ENCODE measurements around the gene GET3. TPM values are rescaled to one million over a fixed set of nuclear protein-coding genes. Genes with fewer than 3 reads are reported as not detected.

The GET3 gene
- total RNA-seq (2012; rRNA removed) (111 and 129 TPM in 2 replicates), polyA plus RNA-seq (2012; rRNA removed) (152 and 178 TPM in 2 replicates), Bru-seq, nascent RNA (percentile 57 among the genes with signal in this experiment), BruChase-seq, experiment 1, labeled RNA remaining after a 6-hour chase (percentile 64 among the genes with signal in this experiment), BruChase-seq, experiment 2, labeled RNA remaining after a 2-hour chase (percentile 50 among the genes with signal in this experiment)
- 132 and 168 TPM in 2 replicates for polyA plus RNA-seq (2012; cell fraction: cytosol; rRNA removed)
- polyA plus RNA-seq (2012; cell fraction: nucleus; rRNA removed; ENCODE audit: low replicate concordance), result 91.7 and 117 TPM in 2 replicates
- long read RNA-seq, transcript ASNA1-201 (7 exons, 1,280 nt), result major isoform, 42 of 47 reads
- long read RNA-seq, partial matches to known transcripts, result 4 of 47 reads
- long read RNA-seq, other reads (novel, unspliced or antisense), result 1 of 47 reads

DNA sequence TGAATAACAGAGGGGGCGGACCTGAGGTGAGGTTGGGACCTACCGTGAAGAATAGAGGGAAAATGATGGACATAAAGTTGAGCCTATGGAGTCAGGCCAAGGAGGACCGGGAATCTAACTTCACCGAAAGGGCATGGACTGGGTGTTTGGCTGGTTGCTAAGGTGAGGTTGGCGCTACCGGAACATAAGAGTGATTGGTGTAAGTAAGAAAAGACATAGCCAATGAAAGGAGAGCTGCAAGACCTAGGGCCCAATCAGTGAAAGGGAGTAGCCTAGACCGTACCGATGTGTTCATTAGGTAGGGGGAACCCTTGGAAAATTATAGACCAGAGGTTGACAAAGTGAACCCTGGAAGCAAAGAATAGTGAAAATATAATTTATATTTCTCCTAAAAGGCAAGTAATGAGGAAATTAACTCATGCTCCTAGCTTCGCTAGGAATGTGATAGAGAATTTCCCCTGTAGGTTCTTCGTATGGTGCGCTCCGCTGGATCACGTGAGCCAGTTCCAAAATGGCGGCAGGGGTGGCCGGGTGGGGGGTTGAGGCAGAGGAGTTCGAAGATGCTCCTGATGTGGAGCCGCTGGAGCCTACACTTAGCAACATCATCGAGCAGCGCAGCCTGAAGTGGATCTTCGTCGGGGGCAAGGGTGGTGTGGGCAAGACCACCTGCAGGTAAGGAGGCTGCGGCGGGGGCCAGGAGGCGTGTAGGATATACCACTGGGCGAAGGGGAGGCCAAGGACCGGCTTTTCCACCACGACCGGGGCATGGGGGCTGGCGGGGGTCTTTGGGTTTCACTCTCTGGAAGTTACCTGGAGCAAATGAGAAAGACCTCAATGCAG, at the start of gene GET3:
Gene GET3 (plus strand): TSS at position 503 of the 840 bp plus-strand sequence. CDS start 9 bp downstream, at position 512.
- ChIA-PET POLR2A (ENCODE audit: unreplicated experiment) (interaction anchor here (0.5 kb wide), 1 partner anchor 87 kb away, joined by 3 read pairs; no protein-coding TSS in a partner anchor), CTCF (interaction anchor here (0.5 to 2.2 kb wide), 2 partner anchors 21 to 666 kb away, joined by 3 to 6 read pairs; no protein-coding TSS in a partner anchor)
- peak within 1 kb of the TSS; percentile 90 for H2AK9ac ChIP-seq (replicated peaks; ENCODE audit: low read depth, low read length, poor library complexity)
- peak within 1 kb of the TSS; percentile 77 for H3K9ac ChIP-seq (ENCODE audit: low read depth, low read length)
- WGBS, 2 experiments (ENCODE audit: extremely low coverage in 2 of 2, insufficient read length in 1 of 2), result 0% methylated on average over 10 of the region's 29 CpGs; no CpG with 5 or more reads in 1 of the 2 experiments
- peak within 1 kb of the TSS; percentile 53 for H4K91ac ChIP-seq (ENCODE audit: insufficient read depth, low read depth, low read length)
- H3K18ac ChIP-seq (ENCODE audit: low read depth, low read length), result no peak within 1 kb of the TSS
- H3K36me3 ChIP-seq (ENCODE audit: control insufficient read depth, insufficient read depth, low read length), result peaks cover 9% of the 10 kb centered on the region
- H4K8ac ChIP-seq (ENCODE audit: low read depth in 2 of 2, low read length in 2 of 2), result peak within 1 kb of the TSS; percentile 70 to 96
- intact Hi-C loops (cut with micrococcal nuclease) (no loop called here), dilution Hi-C loops (cut with HindIII; ENCODE audit: low sequenced_read_pairs, unreplicated experiment) (no loop called here), in situ Hi-C loops (cut with MboI; ENCODE audit: low sequenced_read_pairs) (no loop called here)
- peak within 1 kb of the TSS; percentile 75 for H3K27ac ChIP-seq (ENCODE audit: insufficient read depth, low read length)
- no peaks in the 10 kb centered on the region for H3K9me3 ChIP-seq (ENCODE audit: control insufficient read depth, insufficient read depth, low read length)
- H3K27me3 ChIP-seq (ENCODE audit: control insufficient read depth, insufficient read depth, low read length), result no peaks in the 10 kb centered on the region
- H4K20me1 ChIP-seq (ENCODE audit: insufficient read depth, low read length), result peaks cover 17% of the 10 kb centered on the region
- H3K23ac ChIP-seq (ENCODE audit: low read depth, low read length), result peak within 1 kb of the TSS; percentile 32; the same call in 1 of the 2 replicates
- BruUV-seq (replicated peaks), result no TSS peak
- peak within 1 kb of the TSS; percentile 90 for H2BK120ac ChIP-seq (ENCODE audit: low read depth, low read length)
- peak within 1 kb of the TSS; percentile 97 for H2AFZ ChIP-seq (replicated peaks; ENCODE audit: low read length, poor library complexity)
- peaks cover 13 to 49% of the 10 kb centered on the region in 2 experiments for H3K79me1 ChIP-seq (ENCODE audit: low read depth in 1 of 2, low read length in 2 of 2)
- H2BK5ac ChIP-seq (ENCODE audit: low read depth, low read length, poor library complexity, severe bottlenecking), result peak within 1 kb of the TSS; percentile 87
- peaks cover 11% of the 10 kb centered on the region for H3K9me1 ChIP-seq (ENCODE audit: insufficient read depth, low read length)
- H4K5ac ChIP-seq (ENCODE audit: low read depth, low read length), result peak within 1 kb of the TSS; percentile 88
- peak within 1 kb of the TSS; percentile 83 for H3K56ac ChIP-seq (ENCODE audit: extremely low read depth, insufficient read depth, low read length)
- peak within 1 kb of the TSS; percentile 92 for H3K4me2 ChIP-seq (ENCODE audit: low read depth, low read length)
- peaks cover 9% of the 10 kb centered on the region for H3K4me1 ChIP-seq (ENCODE audit: control insufficient read depth, insufficient read depth, low read length)
- peak within 1 kb of the TSS; percentile 86 for H3K4ac ChIP-seq (ENCODE audit: low read depth, low read length)
- H3K4me3 ChIP-seq (ENCODE audit: insufficient read depth, low read depth, low read length), result peak within 1 kb of the TSS; percentile 80
- peak within 1 kb of the TSS; percentile 78; the same call in 1 of the 2 replicates for H2BK20ac ChIP-seq (ENCODE audit: low read depth, low read length)
- peak within 1 kb of the TSS; percentile 82 for H3K14ac ChIP-seq (replicated peaks; ENCODE audit: low read depth, low read length)
- ATAC-seq (ENCODE audit: low read depth) (peak; percentile 86), DNase-seq (peak; percentile 100)
- no peak within 1 kb of the TSS for H2BK15ac ChIP-seq (ENCODE audit: low read depth, low read length)
- H2AK5ac ChIP-seq (ENCODE audit: low read depth, low read length), result peak within 1 kb of the TSS; percentile 91
- TF ChIP-seq, protein P1, sequence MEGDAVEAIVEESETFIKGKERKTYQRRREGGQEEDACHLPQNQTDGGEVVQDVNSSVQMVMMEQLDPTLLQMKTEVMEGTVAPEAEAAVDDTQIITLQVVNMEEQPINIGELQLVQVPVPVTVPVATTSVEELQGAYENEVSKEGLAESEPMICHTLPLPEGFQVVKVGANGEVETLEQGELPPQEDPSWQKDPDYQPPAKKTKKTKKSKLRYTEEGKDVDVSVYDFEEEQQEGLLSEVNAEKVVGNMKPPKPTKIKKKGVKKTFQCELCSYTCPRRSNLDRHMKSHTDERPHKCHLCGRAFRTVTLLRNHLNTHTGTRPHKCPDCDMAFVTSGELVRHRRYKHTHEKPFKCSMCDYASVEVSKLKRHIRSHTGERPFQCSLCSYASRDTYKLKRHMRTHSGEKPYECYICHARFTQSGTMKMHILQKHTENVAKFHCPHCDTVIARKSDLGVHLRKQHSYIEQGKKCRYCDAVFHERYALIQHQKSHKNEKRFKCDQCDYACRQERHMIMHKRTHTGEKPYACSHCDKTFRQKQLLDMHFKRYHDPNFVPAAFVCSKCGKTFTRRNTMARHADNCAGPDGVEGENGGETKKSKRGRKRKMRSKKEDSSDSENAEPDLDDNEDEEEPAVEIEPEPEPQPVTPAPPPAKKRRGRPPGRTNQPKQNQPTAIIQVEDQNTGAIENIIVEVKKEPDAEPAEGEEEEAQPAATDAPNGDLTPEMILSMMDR (conservative IDR thresholded peaks at IDR 0.05; ENCODE audit: low read depth, low read length), result no peak
- TF ChIP-seq MAZ (IDR thresholded peaks at IDR 0.05; ENCODE audit: borderline replicate concordance, low read depth, low read length), result peak; percentile 71
- TF ChIP-seq, protein P2, sequence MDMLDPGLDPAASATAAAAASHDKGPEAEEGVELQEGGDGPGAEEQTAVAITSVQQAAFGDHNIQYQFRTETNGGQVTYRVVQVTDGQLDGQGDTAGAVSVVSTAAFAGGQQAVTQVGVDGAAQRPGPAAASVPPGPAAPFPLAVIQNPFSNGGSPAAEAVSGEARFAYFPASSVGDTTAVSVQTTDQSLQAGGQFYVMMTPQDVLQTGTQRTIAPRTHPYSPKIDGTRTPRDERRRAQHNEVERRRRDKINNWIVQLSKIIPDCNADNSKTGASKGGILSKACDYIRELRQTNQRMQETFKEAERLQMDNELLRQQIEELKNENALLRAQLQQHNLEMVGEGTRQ (IDR thresholded peaks at IDR 0.05; ENCODE audit: low read depth, low read length), result peak; percentile 98
- TF ChIP-seq FOS (IDR thresholded peaks at IDR 0.05; ENCODE audit: low read depth, low read length), result peak; percentile 46; the same call in 1 of the 2 replicates
- peak; percentile 96; the same call in 1 of the 2 replicates for TF ChIP-seq CHD1 (IDR thresholded peaks at IDR 0.05; ENCODE audit: low read depth, low read length)
- no peak for TF ChIP-seq RAD21 (IDR thresholded peaks at IDR 0.05; ENCODE audit: low read length)
- peak; percentile 48; the same call in 1 of the 2 replicates for TF ChIP-seq MXI1 (IDR thresholded peaks at IDR 0.05; ENCODE audit: borderline replicate concordance, low read depth, low read length)
- no peak for TF ChIP-seq RCOR1 (IDR thresholded peaks at IDR 0.05; ENCODE audit: insufficient replicate concordance, low read length)
- no peak for TF ChIP-seq CEBPB (IDR thresholded peaks at IDR 0.05; ENCODE audit: low read depth, low read length)
- no peak for TF ChIP-seq RFX5 (IDR thresholded peaks at IDR 0.05; ENCODE audit: low read depth, low read length)
- TF ChIP-seq POLR2A (IDR thresholded peaks at IDR 0.05; ENCODE audit: low read depth, low read length), result peak; percentile 85
- TF ChIP-seq SMC3 (IDR thresholded peaks at IDR 0.05; ENCODE audit: low read depth, low read length), result no peak
- TF ChIP-seq BHLHE40 (IDR thresholded peaks at IDR 0.05; ENCODE audit: low read depth, low read length), result peak; percentile 98
